Trophoblast cell (in vitro differentiated cells and primary cell): ENCODE data around the gene CASP7.

Experiments
- DNase-seq, 2 donors: peaks; one replicate each; pipeline ENCODE4 v3.0.0-alpha.2; 2016
- H2AFZ ChIP-seq: 2 replicates; pipeline ENCODE4 v1.6.1; 2013; ENCODE audit warnings: low read length, moderate library complexity, mild to moderate bottlenecking; ENCODE audit not compliant: insufficient read depth, poor library complexity
- H2AK5ac ChIP-seq: 2 replicates; pipeline ENCODE4 v1.6.1; 2013; ENCODE audit warnings: mild to moderate bottlenecking, low read length
- H2BK120ac ChIP-seq: 2 replicates; pipeline ENCODE4 v1.6.1; 2013; ENCODE audit warnings: low read length, mild to moderate bottlenecking, moderate library complexity; ENCODE audit not compliant: insufficient read depth, poor library complexity
- H2BK12ac ChIP-seq: 2 replicates; pipeline ENCODE4 v1.6.1; 2013; ENCODE audit warnings: mild to moderate bottlenecking, low read length, moderate library complexity
- H2BK5ac ChIP-seq: 2 replicates; pipeline ENCODE4 v1.6.1; 2013; ENCODE audit warnings: low read length, low read depth, moderate library complexity, mild to moderate bottlenecking; ENCODE audit not compliant: poor library complexity
- H3K14ac ChIP-seq: 2 replicates; pipeline ENCODE4 v1.6.1; 2013; ENCODE audit warnings: mild to moderate bottlenecking, low read length
- H3K18ac ChIP-seq: 2 replicates; pipeline ENCODE4 v1.6.1; 2013; ENCODE audit warnings: mild to moderate bottlenecking, low read length
- H3K23ac ChIP-seq: 2 replicates; pipeline ENCODE4 v1.6.1; 2013; ENCODE audit warnings: low read length
- H3K27ac ChIP-seq: 2 replicates; pipeline ENCODE4 v1.5.1; 2013; ENCODE audit warnings: low read depth, mild to moderate bottlenecking, inconsistent platforms, low read length, moderate library complexity
- H3K27me3 ChIP-seq: 2 replicates; pipeline ENCODE4 v1.6.1; 2013; ENCODE audit warnings: inconsistent platforms, mild to moderate bottlenecking, low read length, moderate library complexity; ENCODE audit not compliant: insufficient read depth
- H3K36me3 ChIP-seq, 2 experiments: 1 replicate in 1 of 2; 2 replicates in 1 of 2; pipeline ENCODE4 v1.6.1; 2013; ENCODE audit warnings: low read length in 2 of 2, mild to moderate bottlenecking in 2 of 2, moderate library complexity in 1 of 2; ENCODE audit not compliant: insufficient read depth in 2 of 2, control insufficient read depth in 1 of 2
- H3K4ac ChIP-seq: 2 replicates; pipeline ENCODE4 v1.6.1; 2013; ENCODE audit warnings: low read depth, mild to moderate bottlenecking, low read length, moderate library complexity
- H3K4me1 ChIP-seq, 2 experiments: 1 replicate in 1 of 2; 2 replicates in 1 of 2; pipeline ENCODE4 v1.6.1; 2013; ENCODE audit warnings: low read length in 2 of 2, mild to moderate bottlenecking in 2 of 2, moderate library complexity in 1 of 2; ENCODE audit not compliant: insufficient read depth in 2 of 2, control insufficient read depth in 1 of 2
- H3K4me2 ChIP-seq: 2 replicates; pipeline ENCODE4 v1.6.1; 2013; ENCODE audit warnings: inconsistent platforms, mild to moderate bottlenecking, low read length, moderate library complexity
- H3K4me3 ChIP-seq: 2 replicates; pipeline ENCODE4 v1.5.1; 2013; ENCODE audit warnings: mild to moderate bottlenecking, low read depth, low read length, inconsistent platforms
- H3K79me1 ChIP-seq: one replicate; pipeline ENCODE4 v1.6.1; 2013; ENCODE audit warnings: low read length
- H3K79me2 ChIP-seq: 2 replicates; pipeline ENCODE4 v1.6.1; 2013; ENCODE audit warnings: low read length, mild to moderate bottlenecking; ENCODE audit not compliant: control insufficient read depth, insufficient read depth, poor library complexity
- H3K9ac ChIP-seq: 2 replicates; pipeline ENCODE4 v1.6.1; 2013; ENCODE audit warnings: mild to moderate bottlenecking, low read length
- H3K9me3 ChIP-seq: 2 replicates; pipeline ENCODE4 v1.6.1; 2013; ENCODE audit warnings: low read depth, mild to moderate bottlenecking, control low read depth, inconsistent platforms, low read length; ENCODE audit not compliant: insufficient read depth
- H4K12ac ChIP-seq: 2 replicates; pipeline ENCODE4 v1.6.1; 2013; ENCODE audit warnings: low read depth, mild to moderate bottlenecking, low read length, moderate library complexity
- H4K8ac ChIP-seq: 2 replicates; pipeline ENCODE4 v1.6.1; 2013; ENCODE audit warnings: low read depth, mild to moderate bottlenecking, low read length, moderate library complexity
- H4K91ac ChIP-seq: one replicate; pipeline ENCODE4 v1.6.1; 2013; ENCODE audit warnings: low read depth, mild to moderate bottlenecking, low read length, moderate library complexity
- WGBS: extraction: QIAGEN DNeasy Blood & Tissue Kit; methylation state at CpG from one replicate; pipeline ENCODE4 v1.1.7; 2013; ENCODE audit warnings: missing lambda C conversion rate; ENCODE audit not compliant: insufficient read length, insufficient coverage; ENCODE audit errors: extremely low coverage; 5-methylcytosine and 5-hydroxymethylcytosine counted together

Gene CASP7

DNA sequence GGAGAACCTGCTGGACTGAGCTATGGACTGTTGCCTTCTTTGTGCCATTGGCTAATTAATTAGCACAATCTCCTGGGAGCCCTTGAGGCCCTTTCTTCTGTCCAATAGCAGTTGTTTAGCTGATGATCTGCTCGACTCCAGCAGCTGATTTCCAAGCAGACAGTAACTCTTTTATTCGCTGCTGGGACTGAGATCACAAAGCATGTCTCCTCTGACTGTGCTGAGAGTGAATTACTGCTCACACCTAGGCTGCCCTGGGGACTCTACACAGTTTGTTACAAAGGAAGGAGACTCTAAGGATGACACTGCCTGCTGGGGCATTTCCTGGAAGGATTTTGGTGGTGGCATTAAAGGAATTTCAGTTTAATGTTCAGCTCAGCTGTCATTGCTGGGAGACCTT, 31.4 kb downstream of the CASP7 start:
- Histone ChIP-seq H3K14ac (no peak overlapping the region), H3K9ac (no peak overlapping the region), H3K9me3 (peaks cover 3% of the 10 kb centered on the region), H3K4me3 (no peak overlapping the region), H4K91ac (no peak overlapping the region), H2BK5ac (no peak overlapping the region), H3K4me1 (peaks cover 15 to 16% of the 10 kb centered on the region in 2 experiments), H2AK5ac (no peak overlapping the region), H3K36me3 (no peaks in the 10 kb centered on the region), H3K79me1 (no peaks in the 10 kb centered on the region), H2AFZ (no peak overlapping the region), H3K18ac (no peak overlapping the region), H3K23ac (no peak overlapping the region), H3K4me2 (no peak overlapping the region), H4K8ac (no peak overlapping the region), H3K27me3 (no peaks in the 10 kb centered on the region), H2BK12ac (no peak overlapping the region), H3K4ac (no peak overlapping the region), H3K27ac (no peak overlapping the region), H4K12ac (no peak overlapping the region), H3K79me2 (no peaks in the 10 kb centered on the region), H2BK120ac (no peak overlapping the region)
- no peak for DNase-seq
- no CpG with 5 or more reads among the region's 2 CpGs for WGBS

DNA sequence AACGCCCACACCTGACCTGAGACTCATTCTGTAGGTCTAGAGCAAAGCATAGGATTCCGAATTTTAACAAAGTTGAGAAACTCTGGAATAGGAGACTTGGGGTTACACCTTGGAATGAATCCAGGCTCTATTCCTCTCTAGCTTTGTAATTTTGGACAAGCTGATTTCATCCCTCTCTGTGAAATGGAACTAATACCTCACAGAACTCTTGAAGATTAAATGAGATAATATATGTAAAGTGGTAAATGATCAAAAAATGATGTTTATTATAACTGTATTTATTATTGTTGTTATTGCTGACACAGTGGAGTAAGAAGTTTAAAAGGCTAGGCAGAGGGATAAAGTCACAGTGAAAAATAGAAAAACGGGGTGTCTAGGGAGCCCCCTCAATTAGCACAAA, 32.3 kb downstream of the CASP7 start:
- H2BK5ac ChIP-seq: no peak overlapping the region
- H3K9ac ChIP-seq: no peak overlapping the region
- no peak overlapping the region for H4K91ac ChIP-seq
- no peak for DNase-seq
- H3K9me3 ChIP-seq: peaks cover 2% of the 10 kb centered on the region
- no peak overlapping the region for H4K12ac ChIP-seq
- H2BK120ac ChIP-seq: no peak overlapping the region
- H2AK5ac ChIP-seq: no peak overlapping the region
- H3K79me2 ChIP-seq: no peaks in the 10 kb centered on the region
- H3K36me3 ChIP-seq: no peaks in the 10 kb centered on the region
- H2AFZ ChIP-seq: no peak overlapping the region
- H3K4me2 ChIP-seq: no peak overlapping the region
- H3K18ac ChIP-seq: no peak overlapping the region
- H3K4ac ChIP-seq: no peak overlapping the region
- H3K23ac ChIP-seq: no peak overlapping the region
- H3K27me3 ChIP-seq: no peaks in the 10 kb centered on the region
- peaks cover 15 to 16% of the 10 kb centered on the region in 2 experiments for H3K4me1 ChIP-seq
- H3K79me1 ChIP-seq: no peaks in the 10 kb centered on the region
- H3K27ac ChIP-seq: no peak overlapping the region
- no peak overlapping the region for H2BK12ac ChIP-seq
- no peak overlapping the region for H4K8ac ChIP-seq
- no CpG with 5 or more reads among the region's 3 CpGs for WGBS
- H3K14ac ChIP-seq: no peak overlapping the region
- no peak overlapping the region for H3K4me3 ChIP-seq

DNA sequence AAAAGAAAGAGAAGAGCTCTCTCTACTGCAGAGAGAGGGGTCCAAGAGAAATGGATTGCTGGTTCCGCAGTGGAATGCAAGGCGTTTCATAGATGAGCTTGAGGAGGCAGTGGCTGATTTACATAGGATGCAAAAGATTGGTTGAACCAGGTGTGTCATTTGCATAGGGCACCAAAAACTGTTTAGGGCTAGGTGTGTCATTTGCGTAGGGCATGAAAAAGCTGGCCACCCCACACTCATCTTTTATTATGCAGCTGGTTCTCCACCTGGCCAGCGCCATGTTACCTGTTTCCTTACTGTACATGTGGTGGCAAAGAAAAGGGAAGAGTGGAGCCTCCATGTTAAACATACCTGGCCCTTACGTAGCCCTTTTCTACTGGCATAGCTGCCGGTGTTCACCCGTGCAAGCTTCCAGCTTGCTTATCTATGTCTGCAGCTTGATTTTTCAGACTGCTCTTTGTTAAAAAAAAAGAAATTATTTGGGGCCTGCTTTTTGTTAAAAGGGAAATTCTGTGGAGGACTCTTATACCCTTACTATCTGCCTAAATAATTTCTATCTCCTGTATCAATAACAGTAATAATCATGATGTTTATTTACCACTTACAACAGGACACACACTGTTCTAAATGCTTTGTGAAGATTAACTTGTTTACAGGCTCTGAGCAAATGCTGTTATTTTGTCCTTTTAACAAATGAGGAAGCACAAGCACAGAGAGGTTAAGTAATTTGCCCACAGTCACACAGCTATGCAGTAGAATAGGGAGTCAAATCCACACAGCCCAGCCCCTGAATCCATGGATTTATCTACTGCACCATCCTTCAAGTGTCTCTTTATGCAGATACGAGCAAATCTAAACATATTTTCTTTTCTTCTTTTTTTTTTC, 33.3 kb downstream of the CASP7 start:
- H4K12ac ChIP-seq: no peak overlapping the region
- no peaks in the 10 kb centered on the region for H3K36me3 ChIP-seq
- H2BK5ac ChIP-seq: no peak overlapping the region
- no peak overlapping the region for H2BK120ac ChIP-seq
- no peaks in the 10 kb centered on the region for H3K79me1 ChIP-seq
- no peak overlapping the region for H3K23ac ChIP-seq
- H4K8ac ChIP-seq: no peak overlapping the region
- H4K91ac ChIP-seq: no peak overlapping the region
- H3K4me3 ChIP-seq: no peak overlapping the region
- no peak overlapping the region for H2AFZ ChIP-seq
- H3K14ac ChIP-seq: no peak overlapping the region
- no peak overlapping the region for H2AK5ac ChIP-seq
- no peak overlapping the region for H3K4ac ChIP-seq
- peaks cover 15 to 16% of the 10 kb centered on the region in 2 experiments for H3K4me1 ChIP-seq
- H3K27me3 ChIP-seq: no peaks in the 10 kb centered on the region
- no peak overlapping the region for H3K18ac ChIP-seq
- no peaks in the 10 kb centered on the region for H3K79me2 ChIP-seq
- H3K9me3 ChIP-seq: no peaks in the 10 kb centered on the region
- no peak overlapping the region for H3K27ac ChIP-seq
- no peak for DNase-seq
- H3K9ac ChIP-seq: no peak overlapping the region
- no peak overlapping the region for H2BK12ac ChIP-seq
- WGBS: no CpG with 5 or more reads among the region's 8 CpGs
- H3K4me2 ChIP-seq: no peak overlapping the region

DNA sequence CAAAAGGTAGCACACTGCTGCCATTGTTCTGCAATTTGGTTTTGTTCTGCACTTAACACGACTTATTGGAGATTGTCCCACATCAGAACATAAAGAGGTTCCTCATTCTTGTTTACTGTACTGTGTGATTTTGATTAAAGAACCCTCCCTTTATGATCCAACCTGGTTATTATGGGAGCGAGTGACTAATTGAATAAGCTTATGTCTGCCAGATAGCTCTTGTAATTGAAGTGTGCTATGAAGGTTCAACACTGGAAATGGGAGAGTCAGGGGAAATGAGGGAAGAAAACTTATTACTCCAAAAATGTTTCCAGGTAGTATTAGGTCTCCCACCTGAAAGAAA, 33.9 kb downstream of the CASP7 start:
- no peak overlapping the region for H4K12ac ChIP-seq
- no peaks in the 10 kb centered on the region for H3K27me3 ChIP-seq
- no peak overlapping the region for H2BK120ac ChIP-seq
- no peak for DNase-seq
- no peaks in the 10 kb centered on the region for H3K79me1 ChIP-seq
- no peaks in the 10 kb centered on the region for H3K36me3 ChIP-seq
- no CpG with 5 or more reads among the region's 2 CpGs for WGBS
- H2BK12ac ChIP-seq: no peak overlapping the region
- H4K91ac ChIP-seq: no peak overlapping the region
- H3K14ac ChIP-seq: no peak overlapping the region
- no peak overlapping the region for H3K9ac ChIP-seq
- H2AFZ ChIP-seq: no peak overlapping the region
- peaks cover 15 to 16% of the 10 kb centered on the region in 2 experiments for H3K4me1 ChIP-seq
- H3K23ac ChIP-seq: no peak overlapping the region
- no peak overlapping the region for H3K4ac ChIP-seq
- no peak overlapping the region for H3K27ac ChIP-seq
- H2BK5ac ChIP-seq: no peak overlapping the region
- no peak overlapping the region for H4K8ac ChIP-seq
- no peaks in the 10 kb centered on the region for H3K79me2 ChIP-seq
- no peaks in the 10 kb centered on the region for H3K9me3 ChIP-seq
- no peak overlapping the region for H3K4me3 ChIP-seq
- no peak overlapping the region for H3K4me2 ChIP-seq
- no peak overlapping the region for H3K18ac ChIP-seq
- no peak overlapping the region for H2AK5ac ChIP-seq
